GM19467 (cell line): ENCODE data around the gene RIMKLA.

Experiments used
- ATAC-seq: cut with Tn5 transposase; IDR thresholded peaks from one replicate; pipeline ENCODE4 v1.9.1; 2021; ENCODE audit warnings: mild to moderate bottlenecking, moderate library complexity; ENCODE audit not compliant: unreplicated experiment

The RIMKLA gene

GRCh38 chr1:42370876-42371549 is 9.6 kb upstream of the RIMKLA start:
- ATAC-seq = no peak

GRCh38 chr1:42372796-42373195 is 7.8 kb upstream of the RIMKLA start:
- no peak for ATAC-seq

GRCh38 chr1:42379794-42380585 is 602 bp upstream of the RIMKLA start:
- peak; percentile 38 for ATAC-seq

GRCh38 chr1:42381280-42381673 is 685 bp downstream of the RIMKLA start:
- no peak for ATAC-seq

GRCh38 chr1:42385283-42385682 is 4.7 kb downstream of the RIMKLA start:
- no peak for ATAC-seq

- no peak for ATAC-seq
Measured at GRCh38 chr1:42386051-42386450, 5.5 kb downstream of the RIMKLA start.

GRCh38 chr1:42392255-42392654 is 11.7 kb downstream of the RIMKLA start:
- ATAC-seq = no peak

GRCh38 chr1:42392967-42393848 is 12.6 kb downstream of the RIMKLA start:
- ATAC-seq = no peak

- no peak for ATAC-seq
Measured at GRCh38 chr1:42399315-42400100, 18.9 kb downstream of the RIMKLA start.

- no peak for ATAC-seq
Measured at GRCh38 chr1:42403880-42404400, 23.3 kb downstream of the RIMKLA start.

- no peak for ATAC-seq
Measured at GRCh38 chr1:42414551-42415496, 34.2 kb downstream of the RIMKLA start.

GRCh38 chr1:42417166-42417565 is 36.6 kb downstream of the RIMKLA start:
- ATAC-seq = no peak

GRCh38 chr1:42418516-42418915 is 37.9 kb downstream of the RIMKLA start:
- no peak for ATAC-seq

GRCh38 chr1:42419126-42419821 is 38.7 kb downstream of the RIMKLA start:
- no peak for ATAC-seq

- no peak for ATAC-seq
Measured at GRCh38 chr1:42420121-42420520, 39.5 kb downstream of the RIMKLA start.

- no peak for ATAC-seq
Measured at GRCh38 chr1:42420911-42421585, 40.5 kb downstream of the RIMKLA start.

- ATAC-seq = no peak
Measured at GRCh38 chr1:42422737-42423136, 42.1 kb downstream of the RIMKLA start.

- no peak for ATAC-seq
Measured at GRCh38 chr1:42423681-42424080, 43.1 kb downstream of the RIMKLA start.
